Measurements from ENCODE around the gene EREG. TPM values are rescaled to one million over a fixed set of nuclear protein-coding genes. Genes with fewer than 3 reads are reported as not detected.

The EREG gene
- total RNA-seq: not detected
- long read RNA-seq: 0 reads

- intact Hi-C loops (cut with DNase I): no loop called here
- ATAC-seq (ENCODE audit: poor library complexity): peak; percentile 63
- peak; percentile 53 for DNase-seq
Measured at GRCh38 chr4:74364652-74365491, at the start of gene EREG. Gene EREG, plus strand, starts transcription at chr4:74365145. Its CDS starts 164 bp downstream, at chr4:74365309.

- intact Hi-C loops (cut with DNase I): loop anchor here (10.0 kb wide), 1 partner anchor 121 kb away; no protein-coding TSS in a partner anchor
- ATAC-seq (ENCODE audit: poor library complexity) (no peak), DNase-seq (no peak)
Measured at GRCh38 chr4:74315376-74315775, 49.6 kb upstream of the EREG start.

GRCh38 chr4:74316397-74316796 lies 48.5 kb upstream of the EREG start:
- intact Hi-C loops (cut with DNase I): loop anchor here (10.0 kb wide), 1 partner anchor 122 kb away; no protein-coding TSS in a partner anchor
- ATAC-seq (ENCODE audit: poor library complexity) (no peak), DNase-seq (no peak)

GRCh38 chr4:74317616-74318246 lies 47.2 kb upstream of the EREG start:
- DNase-seq (no peak), ATAC-seq (ENCODE audit: poor library complexity) (peak; percentile 43)
- intact Hi-C loops (cut with DNase I): loop anchor here (10.0 kb wide), 1 partner anchor 123 kb away; no protein-coding TSS in a partner anchor

- intact Hi-C loops (cut with DNase I): loop anchor here (10.0 kb wide), 1 partner anchor 123 kb away; no protein-coding TSS in a partner anchor
- no peak for ATAC-seq (ENCODE audit: poor library complexity)
Measured at GRCh38 chr4:74318276-74318675, 46.7 kb upstream of the EREG start.

GRCh38 chr4:74319470-74319869 lies 45.5 kb upstream of the EREG start:
- DNase-seq (no peak), ATAC-seq (ENCODE audit: poor library complexity) (no peak)
- intact Hi-C loops (cut with DNase I): loop anchor here (10.0 kb wide), 1 partner anchor 125 kb away; no protein-coding TSS in a partner anchor

More at GRCh38 chr4:74318276-74318675, 46.7 kb upstream of the EREG start:
- no peak for DNase-seq

- ATAC-seq (ENCODE audit: poor library complexity) (peak; percentile 46), DNase-seq (no peak)
- intact Hi-C loops (cut with DNase I): loop anchor here (5.0 kb wide), 1 partner anchor 357 kb away; no protein-coding TSS in a partner anchor
Measured at GRCh38 chr4:74320559-74321118, 44.3 kb upstream of the EREG start.

- intact Hi-C loops (cut with DNase I): loop anchor here (5.0 kb wide), 1 partner anchor 355 kb away; no protein-coding TSS in a partner anchor
- no peak for DNase-seq
- no peak for ATAC-seq (ENCODE audit: poor library complexity)
Measured at GRCh38 chr4:74322301-74322700, 42.6 kb upstream of the EREG start.

- intact Hi-C loops (cut with DNase I): loop anchor here (5.0 kb wide), 1 partner anchor 354 kb away; no protein-coding TSS in a partner anchor
- DNase-seq (no peak), ATAC-seq (ENCODE audit: poor library complexity) (no peak)
Measured at GRCh38 chr4:74323663-74324062, 41.3 kb upstream of the EREG start.

GRCh38 chr4:74324262-74324661 lies 40.7 kb upstream of the EREG start:
- intact Hi-C loops (cut with DNase I): loop anchor here (5.0 kb wide), 1 partner anchor 353 kb away; no protein-coding TSS in a partner anchor
- ATAC-seq (ENCODE audit: poor library complexity): no peak
- DNase-seq: no peak

GRCh38 chr4:74325886-74326285 lies 39.1 kb upstream of the EREG start:
- ATAC-seq (ENCODE audit: poor library complexity) (no peak), DNase-seq (no peak)
- intact Hi-C loops (cut with DNase I): no loop called here

- no peak for ATAC-seq (ENCODE audit: poor library complexity)
- DNase-seq: no peak
- intact Hi-C loops (cut with DNase I): no loop called here
Measured at GRCh38 chr4:74327762-74328161, 37.2 kb upstream of the EREG start.

- DNase-seq (no peak), ATAC-seq (ENCODE audit: poor library complexity) (no peak)
- intact Hi-C loops (cut with DNase I): no loop called here
Measured at GRCh38 chr4:74328501-74328900, 36.4 kb upstream of the EREG start.

- intact Hi-C loops (cut with DNase I): no loop called here
- no peak for ATAC-seq (ENCODE audit: poor library complexity)
Measured at GRCh38 chr4:74329307-74329706, 35.6 kb upstream of the EREG start.

GRCh38 chr4:74330295-74330750 lies 34.6 kb upstream of the EREG start:
- ATAC-seq (ENCODE audit: poor library complexity): no peak
- intact Hi-C loops (cut with DNase I): no loop called here
- DNase-seq: no peak

More at GRCh38 chr4:74329307-74329706, 35.6 kb upstream of the EREG start:
- DNase-seq: no peak

GRCh38 chr4:74331252-74331651 lies 33.7 kb upstream of the EREG start:
- ATAC-seq (ENCODE audit: poor library complexity) (no peak), DNase-seq (no peak)
- intact Hi-C loops (cut with DNase I): no loop called here

GRCh38 chr4:74331944-74332343 lies 33.0 kb upstream of the EREG start:
- DNase-seq: no peak
- intact Hi-C loops (cut with DNase I): no loop called here
- ATAC-seq (ENCODE audit: poor library complexity): no peak

- DNase-seq (no peak), ATAC-seq (ENCODE audit: poor library complexity) (no peak)
- intact Hi-C loops (cut with DNase I): no loop called here
Measured at GRCh38 chr4:74334636-74335035, 30.3 kb upstream of the EREG start.

Data from Right ventricle myocardium superior (tissue), 1 donor.